ENCODE measurements around the gene ADIRF.
"Not testable (repeated sequence)": the region's sequence is repeated elsewhere in the genome, so short reads cannot be mapped to it uniquely, and the experiment has no call there.

ADIRF gene
- 0 to 0.10 reads per million in 2 donors for total RNA-seq

DNA sequence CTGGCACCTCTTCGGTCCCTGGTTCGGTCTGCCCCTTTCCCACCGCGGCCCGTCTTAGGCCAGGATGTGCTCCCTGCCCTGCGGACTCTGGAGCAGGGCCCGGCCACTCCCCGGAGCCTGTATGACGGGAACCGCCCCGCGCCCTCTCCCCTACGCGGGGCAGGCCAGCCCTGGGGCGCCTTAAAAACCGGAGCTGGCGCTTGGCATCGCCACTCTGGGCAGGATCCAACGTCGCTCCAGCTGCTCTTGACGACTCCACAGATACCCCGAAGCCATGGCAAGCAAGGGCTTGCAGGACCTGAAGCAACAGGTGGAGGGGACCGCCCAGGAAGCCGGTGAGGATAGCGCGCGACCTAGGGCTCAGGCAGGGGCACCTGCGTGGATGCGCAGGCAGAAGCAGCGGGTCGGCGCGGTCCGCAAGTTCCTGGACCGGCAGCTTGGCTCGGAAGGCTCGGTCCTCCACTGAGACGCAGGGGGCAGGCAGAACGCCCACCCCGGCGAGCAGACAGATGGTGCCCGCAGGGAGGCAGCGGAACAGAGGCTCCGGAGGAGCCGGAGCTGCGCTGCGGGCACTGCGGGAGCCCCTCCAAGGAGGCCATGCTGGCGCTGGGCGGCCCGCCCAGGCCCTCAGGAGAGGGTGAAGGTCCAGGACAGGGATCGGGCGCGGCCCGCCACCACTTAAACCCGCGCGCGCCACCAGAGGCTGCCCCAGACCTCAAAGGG is at the start of gene ADIRF:
Gene ADIRF, plus strand, starts transcription at position 212 of the 723 bp plus-strand sequence. Its CDS starts 63 bp downstream, at position 275.
- no peak for DNase-seq

DNA sequence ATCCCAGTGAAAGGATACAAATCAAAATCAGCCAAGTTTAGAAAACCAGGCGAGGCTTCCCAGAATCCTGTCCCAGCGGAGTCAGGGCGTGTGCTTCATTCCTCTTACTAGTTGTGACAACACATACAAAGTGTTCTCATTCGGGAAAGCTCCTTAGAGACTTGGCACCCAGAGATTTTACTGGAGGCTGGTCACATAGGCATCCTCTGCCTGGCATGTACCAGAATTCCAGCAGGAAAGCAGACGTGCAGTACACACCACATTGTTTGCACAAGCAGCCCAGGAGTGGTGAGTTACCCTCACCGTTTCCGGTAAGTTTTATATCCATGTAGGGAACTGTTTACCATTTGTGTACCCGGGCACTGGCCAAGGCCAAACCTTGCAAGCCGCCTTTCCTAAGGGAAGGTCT is 45.7 kb upstream of the ADIRF start:
- DNase-seq: no peak

DNA sequence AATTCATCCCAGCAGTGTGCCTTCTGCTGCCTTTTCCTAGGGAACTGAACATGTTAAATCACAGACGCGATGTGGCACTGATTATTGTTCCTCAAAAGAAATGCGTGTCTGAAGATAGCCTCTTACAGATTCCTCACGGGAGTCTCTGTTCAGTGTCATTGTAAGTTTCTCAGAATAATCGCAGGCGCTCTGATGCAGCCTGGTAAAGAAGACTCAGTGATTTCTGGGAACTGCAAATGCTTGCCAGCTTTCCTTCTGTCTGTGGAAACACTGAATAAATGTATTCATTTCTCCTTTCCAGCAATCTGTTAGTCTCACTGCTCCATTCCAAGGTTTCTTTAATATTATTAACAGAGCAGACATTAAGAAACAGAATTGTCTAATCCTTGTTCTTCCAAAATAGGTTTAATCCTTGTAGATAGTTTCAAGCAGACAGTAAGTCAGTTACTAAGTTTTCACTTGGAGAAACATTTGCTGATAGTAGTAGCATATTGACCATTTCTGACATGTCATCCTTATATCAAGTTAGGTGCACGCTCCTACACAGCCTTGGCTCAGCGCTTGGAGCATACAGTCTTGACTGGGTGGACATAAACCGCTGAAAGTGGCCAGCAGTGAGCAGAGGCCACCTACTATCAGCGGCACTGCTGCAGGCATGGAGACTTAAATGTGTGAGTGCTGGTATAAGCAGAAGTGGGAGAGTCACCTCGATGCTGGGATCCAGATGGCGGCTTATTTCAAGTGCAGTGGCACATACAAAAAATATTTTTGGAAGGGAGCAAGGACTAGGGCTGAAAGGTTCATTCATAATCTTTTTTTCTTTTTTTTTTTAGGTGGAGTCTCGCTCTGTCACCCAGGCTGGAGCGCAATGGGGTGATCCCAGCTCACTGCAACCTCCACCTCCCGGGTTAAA is 38.6 kb upstream of the ADIRF start:
- no peak for DNase-seq

DNA sequence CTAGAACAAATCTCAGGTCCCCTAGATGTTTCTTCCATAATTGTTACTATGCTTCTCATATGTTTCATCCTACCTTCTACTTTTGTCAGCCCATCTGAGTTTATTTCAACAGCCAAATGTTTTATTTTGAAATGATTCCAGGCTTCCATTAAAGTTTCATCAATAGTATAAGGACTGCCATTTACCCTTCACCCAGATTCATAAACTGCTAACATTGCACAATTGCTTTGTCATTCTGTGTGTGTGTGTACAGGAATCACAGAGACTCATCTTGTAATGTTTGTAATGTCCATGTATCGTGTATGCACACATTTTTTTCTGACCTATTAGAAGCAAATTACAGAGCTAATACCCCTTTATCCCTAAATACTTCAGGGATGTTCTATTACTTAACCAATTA is 36.4 kb upstream of the ADIRF start:
- no peak for DNase-seq

DNA sequence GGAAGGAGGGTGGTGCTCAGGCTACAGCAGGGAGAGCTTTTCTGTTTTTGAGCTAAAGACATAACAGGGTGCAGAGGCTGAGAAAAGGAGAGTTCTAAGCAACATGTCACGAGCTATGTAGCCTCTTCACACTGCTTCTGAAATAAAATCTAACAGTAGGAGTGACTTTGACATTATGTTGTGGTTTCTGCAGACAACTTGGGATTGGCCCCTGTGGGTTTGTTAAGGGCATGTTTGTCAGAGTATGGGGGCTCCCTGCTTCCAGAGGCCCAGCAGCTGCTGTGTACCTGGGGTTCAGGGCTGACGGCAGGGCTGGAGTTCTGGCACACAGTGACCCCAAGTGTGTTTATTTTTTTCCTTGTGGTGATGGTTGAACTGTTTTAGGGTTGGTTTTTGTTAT is 35.6 kb upstream of the ADIRF start:
- DNase-seq: no peak

DNA sequence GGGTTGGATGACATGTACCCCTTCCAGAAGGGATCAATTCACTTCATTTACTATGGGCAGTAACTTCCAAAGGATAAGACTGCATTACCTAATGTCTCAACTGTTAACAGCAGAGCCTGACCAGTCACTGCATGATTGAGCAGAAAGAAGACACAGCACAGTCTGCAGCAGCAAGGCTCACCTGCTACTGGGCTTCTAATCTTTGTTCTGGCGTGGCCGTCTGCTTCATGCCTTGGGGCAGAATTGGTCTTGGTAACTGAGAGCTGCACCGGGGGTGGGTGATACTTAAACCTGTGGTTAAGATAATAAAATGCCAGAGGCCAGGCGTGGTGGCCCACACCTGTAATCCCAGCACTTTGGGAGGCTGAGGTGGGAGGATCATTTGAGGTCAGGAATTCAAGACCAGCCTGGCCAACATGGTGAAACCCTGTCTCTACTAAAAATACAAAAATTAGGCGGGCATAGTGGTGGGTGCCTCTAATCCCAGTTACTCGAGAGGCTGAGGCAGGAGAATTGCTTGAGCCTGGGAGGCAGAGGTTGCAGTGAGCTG is 34.0 kb upstream of the ADIRF start:
- not testable (repeated sequence) for DNase-seq

DNA sequence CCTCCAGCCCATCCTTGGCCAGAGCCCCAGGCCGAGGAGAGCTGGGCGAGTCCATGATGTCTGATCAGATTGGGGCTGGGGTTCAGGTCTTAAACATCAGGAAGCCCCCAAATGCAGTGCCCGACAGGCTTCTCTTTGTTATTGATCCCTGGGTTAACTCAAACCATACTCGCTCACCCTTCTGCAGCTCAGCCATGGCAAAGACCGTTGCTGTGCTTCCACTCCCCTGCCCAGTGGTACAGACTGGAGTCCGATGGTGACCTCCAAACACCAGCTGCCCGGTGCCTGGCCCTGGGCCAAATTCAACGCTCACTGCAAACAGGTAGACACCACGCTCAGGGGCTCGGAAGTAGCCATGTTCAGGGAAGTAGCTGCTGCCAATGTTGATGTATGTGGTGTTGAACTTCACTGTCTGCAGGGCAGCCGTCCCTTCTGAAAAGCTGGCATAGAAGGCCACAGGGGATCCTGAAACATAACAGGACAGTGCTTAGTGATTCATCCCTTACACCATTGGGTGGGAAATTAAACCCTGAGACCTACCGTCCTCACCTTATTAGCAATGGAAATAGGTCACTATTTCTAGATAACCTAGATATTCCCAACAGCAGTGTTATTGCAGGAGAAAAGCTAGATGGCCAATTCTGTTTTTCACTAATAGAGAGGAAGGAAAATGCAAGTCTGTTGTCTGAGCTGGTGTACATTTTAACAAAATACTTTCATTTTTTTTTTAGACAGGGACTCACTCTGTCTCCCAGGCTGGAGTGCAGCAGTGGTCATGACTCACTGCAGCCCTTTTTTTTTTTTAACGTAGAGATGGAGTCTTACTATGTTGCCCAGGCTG is 31.4 kb upstream of the ADIRF start:
- DNase-seq: no peak

DNA sequence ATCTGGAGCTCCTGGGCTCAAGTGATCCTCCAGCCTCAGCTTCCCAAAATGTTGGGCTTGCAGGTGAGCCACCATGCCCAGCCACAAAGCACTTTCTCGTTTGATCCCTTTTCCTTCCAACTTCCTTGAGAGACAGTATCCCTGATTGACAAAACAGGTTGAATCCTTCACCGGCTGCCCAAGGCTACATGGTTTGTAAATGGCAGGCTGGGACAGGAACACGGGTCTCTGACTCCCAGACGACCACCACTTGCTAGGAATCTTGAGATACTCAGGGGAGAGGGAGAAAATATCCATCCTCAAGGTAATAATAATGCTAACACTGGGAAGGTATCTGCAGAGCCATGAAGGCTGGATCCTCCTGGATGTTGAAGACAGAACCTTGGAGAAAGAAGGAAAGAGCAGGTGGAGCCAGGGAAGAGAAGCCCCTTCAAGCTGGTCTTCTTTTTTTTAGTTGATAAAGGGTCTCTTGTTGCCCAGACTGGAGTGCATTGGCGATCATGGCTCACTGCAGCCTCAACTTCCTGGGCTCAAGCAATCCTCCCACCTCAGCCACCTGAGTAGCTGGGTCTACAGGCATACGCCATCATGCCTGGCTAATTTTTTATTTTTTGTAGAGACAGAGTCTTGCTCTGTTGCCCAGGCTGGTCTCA is 30.7 kb upstream of the ADIRF start:
- DNase-seq: no peak

DNA sequence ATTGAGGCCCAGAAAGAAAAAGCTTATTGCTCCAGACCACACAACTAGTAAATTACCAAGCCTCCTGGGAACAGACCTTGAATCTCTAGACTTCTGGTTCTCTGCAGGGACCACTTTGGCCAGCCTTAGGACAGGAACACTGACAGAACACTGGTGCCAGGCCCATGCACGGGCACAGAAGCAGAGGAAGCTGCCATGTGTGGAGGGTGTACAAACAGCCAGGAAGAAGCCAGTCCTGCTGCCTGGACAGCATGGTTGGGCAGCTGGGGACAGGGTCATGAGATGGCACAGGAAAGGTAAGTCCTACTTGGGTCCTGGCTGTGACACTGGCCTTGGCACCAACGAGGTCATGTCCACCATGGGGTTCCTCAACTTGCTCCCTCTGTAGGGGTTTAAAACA is 30.0 kb upstream of the ADIRF start:
- DNase-seq: no peak

DNA sequence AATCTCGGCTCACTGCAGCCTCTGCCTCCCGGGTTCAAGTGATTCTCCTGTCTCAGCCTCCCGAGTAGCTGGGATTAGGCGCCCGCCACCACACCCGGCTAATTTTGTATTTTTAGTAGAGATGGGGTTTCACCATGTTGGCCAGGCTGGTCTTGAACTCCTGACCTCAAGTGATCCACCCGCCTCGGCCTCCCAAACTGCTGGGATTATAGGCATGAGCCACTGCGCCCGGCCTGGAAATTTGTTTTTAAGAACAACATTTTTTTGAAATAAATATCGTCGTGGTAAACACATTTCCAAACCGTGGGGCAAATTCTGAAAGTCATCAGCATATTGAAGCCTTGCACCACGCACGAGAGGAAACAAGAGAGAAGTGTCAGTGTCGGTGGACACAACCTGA is 28.2 kb upstream of the ADIRF start:
- DNase-seq: not testable (repeated sequence)

DNA sequence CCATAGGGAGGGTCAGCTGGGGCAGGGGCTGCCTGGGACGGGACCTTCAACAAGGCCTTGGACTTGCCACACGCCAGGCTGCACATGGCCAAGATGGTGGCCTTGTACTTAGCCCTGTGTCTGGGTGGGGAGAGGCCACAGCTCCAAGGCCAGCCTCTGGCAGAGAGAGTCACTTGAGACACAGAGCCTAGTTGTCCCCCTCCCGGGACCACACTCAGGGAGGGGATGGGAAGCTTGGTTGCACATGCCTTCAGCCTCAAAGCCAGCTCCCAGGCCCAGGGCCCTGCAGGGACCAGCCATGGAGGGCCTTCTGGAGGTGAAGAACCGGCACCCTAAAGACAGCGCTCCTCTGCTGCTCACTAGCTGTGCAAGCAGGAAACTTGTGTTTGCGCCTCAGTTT is 27.6 kb upstream of the ADIRF start:
- no peak for DNase-seq

DNA sequence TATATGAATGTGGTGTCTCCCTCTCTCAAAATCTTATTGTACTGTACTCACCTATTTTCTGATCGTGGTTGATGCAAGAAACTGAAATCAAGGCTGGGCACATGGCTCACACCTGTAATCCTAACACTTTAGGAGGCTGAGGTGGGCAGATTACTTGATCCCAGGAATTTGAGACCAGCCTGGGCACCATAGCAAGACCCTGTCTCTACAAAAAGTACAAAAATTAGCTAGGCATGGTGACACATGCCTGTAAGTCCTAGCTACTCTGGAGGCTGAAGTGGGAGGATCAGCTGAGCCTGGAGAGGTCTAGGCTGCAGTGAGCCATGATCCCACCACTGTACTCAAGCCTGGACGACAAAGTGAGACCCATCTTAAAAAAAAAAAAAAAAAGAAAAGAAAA is 26.9 kb upstream of the ADIRF start:
- no peak for DNase-seq

DNA sequence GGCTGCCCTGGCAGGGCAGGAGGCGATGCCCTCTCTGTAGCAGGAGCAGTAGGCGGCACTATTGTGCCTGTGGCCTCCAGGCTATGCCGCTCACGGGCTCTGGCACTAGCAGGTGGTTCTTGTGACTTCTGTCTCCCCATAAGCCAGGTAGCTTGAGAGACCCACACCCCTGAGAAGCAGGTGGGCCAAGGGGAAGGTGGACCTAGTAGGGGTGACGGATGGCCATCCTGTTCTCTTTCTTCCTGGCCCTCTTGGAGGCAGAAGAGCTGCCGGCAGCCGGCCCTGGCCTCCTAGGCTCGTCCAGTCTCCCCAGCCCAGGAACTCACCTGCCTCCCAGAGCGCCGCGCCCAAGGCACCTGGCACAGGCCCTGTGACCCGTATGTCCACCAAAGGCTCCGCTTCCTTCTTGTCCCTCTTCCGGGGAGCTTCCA is 26.3 kb upstream of the ADIRF start:
- DNase-seq: no peak

DNA sequence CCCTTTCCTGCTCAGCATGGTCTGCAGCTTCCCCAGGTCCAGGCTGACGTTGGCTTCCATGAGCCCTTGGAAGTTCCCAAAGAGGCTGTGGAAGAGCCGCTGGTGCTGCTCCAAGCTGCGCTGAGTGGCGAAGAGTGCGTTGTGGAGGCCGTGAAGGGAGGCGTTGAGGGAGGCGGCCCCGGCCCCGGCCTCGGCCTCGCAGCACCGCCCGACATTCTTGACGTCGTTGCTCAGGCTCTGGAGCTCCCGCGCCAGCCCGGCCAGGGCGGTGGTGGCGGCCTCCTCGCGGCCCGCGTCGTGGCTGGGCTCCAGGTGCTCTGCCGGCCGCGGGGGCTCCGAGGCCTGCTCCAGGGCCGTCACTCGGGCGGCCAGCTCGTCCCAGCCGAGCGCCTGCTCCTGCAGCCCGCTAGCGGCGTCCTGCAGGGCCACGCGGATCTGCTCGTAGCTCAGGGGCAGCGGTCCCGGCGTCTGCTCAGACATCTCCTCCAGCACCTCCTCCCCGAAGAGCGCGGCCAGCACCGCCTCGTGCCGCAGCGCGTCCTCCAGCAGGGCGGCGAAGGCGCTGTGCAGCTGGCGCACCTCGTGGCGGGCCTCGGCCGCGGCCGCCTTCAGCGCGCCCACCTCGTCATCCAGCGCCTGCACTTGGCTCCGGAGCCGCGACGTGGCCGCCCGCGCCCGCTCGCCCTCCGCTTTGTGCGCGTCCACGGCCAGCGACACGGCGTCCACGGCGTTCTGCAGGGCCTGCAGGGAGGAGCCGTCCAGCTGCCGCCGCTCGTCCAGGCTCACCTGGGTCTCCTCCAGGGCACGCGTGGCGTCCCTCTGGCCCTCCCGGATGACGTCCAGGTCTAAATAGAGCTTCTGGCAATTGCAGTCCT is 25.6 kb upstream of the ADIRF start:
- no peak for DNase-seq

DNA sequence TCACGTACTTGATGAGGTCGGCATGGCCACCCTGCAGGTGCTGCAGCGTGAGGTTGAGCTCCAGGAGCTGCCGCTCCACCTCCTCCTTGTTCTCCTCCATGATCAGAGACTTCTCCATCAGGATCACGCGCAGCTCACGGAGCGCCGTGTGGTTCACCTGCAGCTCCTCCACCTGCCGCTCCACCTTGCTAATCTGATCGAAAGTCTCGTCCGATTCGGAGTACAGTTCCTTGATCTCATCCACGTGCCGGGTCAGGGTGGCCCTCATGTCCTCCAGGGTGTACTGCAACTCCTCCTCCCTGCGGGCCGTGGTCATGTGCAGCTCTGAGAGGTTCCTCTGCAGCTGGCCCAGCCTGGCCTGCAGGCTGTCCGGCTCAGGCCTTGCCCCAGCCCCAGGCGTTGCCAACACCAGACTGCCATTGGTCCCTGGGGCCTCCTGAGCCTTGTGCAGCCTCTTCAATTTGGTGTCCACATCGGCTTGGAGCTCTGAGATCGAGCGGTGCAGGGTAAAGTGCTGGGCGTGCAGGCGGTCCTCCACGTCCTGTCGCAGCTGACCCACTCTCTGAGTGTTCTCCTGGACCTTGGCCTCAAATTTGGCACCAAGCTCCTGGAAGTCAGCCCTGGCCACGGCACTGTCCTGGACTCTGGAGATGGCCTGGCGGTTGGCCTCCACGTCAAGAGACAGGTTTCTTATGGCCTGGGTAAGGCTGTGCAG is 24.8 kb upstream of the ADIRF start:
- no peak for DNase-seq

DNA sequence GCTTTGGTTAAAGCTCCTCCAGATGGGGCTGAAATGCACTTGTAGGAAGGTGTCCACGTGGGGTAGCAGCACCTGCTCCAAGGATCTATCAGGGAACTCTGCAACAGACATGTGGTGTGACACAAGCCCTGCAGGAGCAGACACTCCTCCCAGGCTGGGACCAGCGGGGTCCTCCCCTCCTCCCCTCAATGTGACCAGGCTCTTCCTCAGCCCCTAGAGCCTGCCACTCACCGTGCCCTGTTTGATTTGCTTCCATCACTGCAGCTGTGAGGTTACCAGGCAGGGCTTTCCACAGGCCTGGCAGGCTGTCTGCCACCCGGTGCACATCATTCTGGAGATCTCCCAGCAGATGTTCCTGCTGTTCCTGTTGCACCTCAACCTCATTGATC is 24.3 kb upstream of the ADIRF start:
- DNase-seq: no peak

DNA sequence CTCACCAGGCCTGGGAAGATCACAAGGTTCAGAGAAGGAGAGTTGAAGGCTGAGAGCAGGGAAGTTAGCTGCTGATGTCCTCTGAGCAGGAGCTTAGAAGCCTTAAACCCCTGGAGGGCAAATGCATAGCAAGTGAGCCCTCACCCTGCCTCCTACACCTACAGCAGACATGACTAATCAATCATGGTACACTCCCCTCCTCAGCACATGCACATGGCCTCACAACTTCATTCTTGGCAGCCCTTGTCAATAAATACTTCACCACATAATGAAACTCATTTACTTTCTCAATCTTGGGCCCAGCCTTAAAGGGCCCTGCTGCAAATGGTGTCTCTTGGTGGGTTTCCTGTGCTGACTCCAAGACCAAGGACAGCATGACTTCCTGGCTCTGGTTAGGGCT is 23.8 kb upstream of the ADIRF start:
- DNase-seq: no peak

DNA sequence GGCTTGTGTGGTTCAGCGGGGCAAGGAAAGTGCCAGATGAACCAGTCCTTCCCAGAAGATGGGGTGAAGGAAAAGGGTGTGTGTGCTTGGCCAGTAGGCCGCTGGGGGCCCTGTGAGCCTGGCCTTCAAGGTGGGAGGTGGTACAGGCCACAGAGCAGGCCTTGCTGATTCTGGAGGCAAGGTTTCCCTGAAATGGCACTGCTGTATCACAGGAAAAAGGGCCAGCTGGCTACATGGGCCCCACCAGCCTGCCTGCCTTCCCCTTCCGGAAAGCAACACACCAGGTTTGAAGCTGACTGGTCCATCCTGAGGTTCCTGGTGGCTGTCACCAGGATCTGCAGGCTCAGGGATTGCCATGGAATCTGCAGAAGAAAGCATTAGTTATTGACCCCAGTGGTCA is 23.4 kb upstream of the ADIRF start:
- DNase-seq: no peak

DNA sequence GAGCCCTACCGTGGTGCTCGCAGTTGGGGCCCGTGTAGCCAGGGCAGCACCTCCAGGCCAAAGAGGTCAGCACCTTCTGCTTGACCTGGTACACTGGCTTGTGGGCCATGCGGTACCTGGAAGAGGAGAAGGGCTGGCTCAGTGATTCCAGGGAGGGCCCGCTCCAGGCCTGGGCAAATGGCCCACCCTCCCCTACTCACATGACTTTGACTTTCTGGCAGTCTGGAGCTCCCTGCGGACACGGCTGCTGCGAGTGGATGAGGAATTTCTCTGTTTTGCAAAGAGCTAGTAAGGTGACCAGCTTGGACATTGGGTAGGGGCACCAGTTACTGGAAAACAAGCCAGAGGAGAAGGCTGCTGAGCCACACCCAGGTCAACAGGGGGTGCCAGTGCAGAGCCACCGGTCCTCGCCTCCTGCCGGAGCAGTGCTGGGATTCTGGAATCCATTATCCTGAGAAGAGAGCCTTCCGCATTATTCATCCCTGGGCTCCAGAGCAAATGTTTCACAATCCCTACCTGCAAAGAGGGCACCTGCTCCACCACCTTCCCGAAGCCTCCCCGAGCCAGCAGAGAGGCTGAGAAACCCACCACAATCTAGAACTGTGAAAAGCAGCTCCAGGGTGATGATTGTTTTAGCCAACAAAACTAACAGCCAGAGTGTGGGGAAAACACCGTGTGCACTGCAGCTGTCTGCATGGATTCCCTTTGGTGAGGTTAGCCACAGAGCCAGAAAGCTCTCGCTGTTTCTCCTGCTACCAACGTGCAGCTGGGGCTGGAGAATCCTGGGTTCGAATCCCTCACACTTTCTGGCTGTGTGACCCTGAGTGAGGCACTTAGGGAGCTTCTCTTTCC is 22.7 kb upstream of the ADIRF start:
- DNase-seq: no peak

All from activated gamma-delta T cell (primary cell).